Fibroblast of mammary gland (primary cell): Measurements from ENCODE around the gene BUD31.

ENCODE experiments used
- DNase-seq: peaks from one replicate; pipeline ENCODE4 v3.0.0-alpha.2; 2010; ENCODE audit warnings: low read depth
- H3K4me3 ChIP-seq: 2 replicates; pipeline ENCODE4 v1.5.1; 2011; ENCODE audit warnings: low read depth, mild to moderate bottlenecking, low read length, moderate library complexity; ENCODE audit not compliant: control insufficient read depth
- TF ChIP-seq, protein P1 (sequence below): conservative IDR thresholded peaks from 2 replicates; pipeline ENCODE4 v1.5.1; 2011; ENCODE audit warnings: low read depth, low read length, inconsistent platforms; ENCODE audit not compliant: control insufficient read depth, insufficient read depth

Gene BUD31

GRCh38 chr7:99455874-99456273, 47.1 kb downstream of the BUD31 start:
- TF ChIP-seq, protein P1, sequence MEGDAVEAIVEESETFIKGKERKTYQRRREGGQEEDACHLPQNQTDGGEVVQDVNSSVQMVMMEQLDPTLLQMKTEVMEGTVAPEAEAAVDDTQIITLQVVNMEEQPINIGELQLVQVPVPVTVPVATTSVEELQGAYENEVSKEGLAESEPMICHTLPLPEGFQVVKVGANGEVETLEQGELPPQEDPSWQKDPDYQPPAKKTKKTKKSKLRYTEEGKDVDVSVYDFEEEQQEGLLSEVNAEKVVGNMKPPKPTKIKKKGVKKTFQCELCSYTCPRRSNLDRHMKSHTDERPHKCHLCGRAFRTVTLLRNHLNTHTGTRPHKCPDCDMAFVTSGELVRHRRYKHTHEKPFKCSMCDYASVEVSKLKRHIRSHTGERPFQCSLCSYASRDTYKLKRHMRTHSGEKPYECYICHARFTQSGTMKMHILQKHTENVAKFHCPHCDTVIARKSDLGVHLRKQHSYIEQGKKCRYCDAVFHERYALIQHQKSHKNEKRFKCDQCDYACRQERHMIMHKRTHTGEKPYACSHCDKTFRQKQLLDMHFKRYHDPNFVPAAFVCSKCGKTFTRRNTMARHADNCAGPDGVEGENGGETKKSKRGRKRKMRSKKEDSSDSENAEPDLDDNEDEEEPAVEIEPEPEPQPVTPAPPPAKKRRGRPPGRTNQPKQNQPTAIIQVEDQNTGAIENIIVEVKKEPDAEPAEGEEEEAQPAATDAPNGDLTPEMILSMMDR, result no peak
- H3K4me3 ChIP-seq, result no peak overlapping the region
- DNase-seq, result no peak

GRCh38 chr7:99456288-99456687, 47.5 kb downstream of the BUD31 start:
- TF ChIP-seq, protein P1, result no peak
- no peak overlapping the region for H3K4me3 ChIP-seq
- DNase-seq, result no peak

GRCh38 chr7:99457050-99457649, 48.4 kb downstream of the BUD31 start:
- DNase-seq, result no peak
- no peak overlapping the region for H3K4me3 ChIP-seq
- TF ChIP-seq, protein P1, result no peak

DNA sequence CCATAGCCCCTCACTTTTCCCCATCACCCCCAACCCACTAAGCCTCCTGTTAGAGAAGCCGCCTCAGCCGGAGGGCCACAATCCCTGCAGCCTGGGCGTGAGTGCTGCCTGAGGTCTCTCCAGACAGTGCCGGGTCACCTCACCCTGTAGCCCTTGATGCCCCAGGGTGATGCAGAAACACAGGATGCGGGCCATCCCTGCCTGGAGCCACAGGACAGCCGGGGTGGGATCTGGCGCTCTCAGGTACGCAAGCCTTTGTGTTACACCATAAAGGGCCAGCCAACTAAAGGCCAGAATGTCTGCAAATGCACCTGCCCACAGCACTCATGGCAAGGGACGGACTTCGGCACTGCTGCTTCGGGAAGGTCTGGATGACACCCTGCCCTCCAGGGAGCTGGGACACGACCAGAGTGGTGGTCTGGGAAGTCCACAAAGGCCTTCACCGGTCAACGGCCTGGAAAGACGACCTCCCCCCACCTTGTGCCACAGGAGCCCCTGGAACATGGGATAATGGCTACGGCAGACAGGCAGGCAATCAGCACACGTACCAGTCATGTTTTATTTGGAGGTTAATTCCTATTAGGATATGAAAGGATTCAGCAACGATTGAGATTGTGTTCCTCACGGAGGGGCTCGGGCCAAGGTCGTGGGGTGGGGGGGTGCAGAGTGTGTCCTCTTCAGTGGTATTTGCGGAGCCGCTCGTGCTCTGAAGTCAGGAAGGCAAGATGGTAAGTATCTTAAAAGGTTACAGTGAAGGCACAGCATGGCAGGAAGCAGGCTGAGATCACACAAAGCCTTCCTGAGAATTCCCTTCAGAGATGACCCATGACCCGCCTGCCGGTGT, 49.1 kb downstream of the BUD31 start:
- H3K4me3 ChIP-seq, result no peak overlapping the region
- DNase-seq, result no peak
- TF ChIP-seq, protein P1, result no peak

DNA sequence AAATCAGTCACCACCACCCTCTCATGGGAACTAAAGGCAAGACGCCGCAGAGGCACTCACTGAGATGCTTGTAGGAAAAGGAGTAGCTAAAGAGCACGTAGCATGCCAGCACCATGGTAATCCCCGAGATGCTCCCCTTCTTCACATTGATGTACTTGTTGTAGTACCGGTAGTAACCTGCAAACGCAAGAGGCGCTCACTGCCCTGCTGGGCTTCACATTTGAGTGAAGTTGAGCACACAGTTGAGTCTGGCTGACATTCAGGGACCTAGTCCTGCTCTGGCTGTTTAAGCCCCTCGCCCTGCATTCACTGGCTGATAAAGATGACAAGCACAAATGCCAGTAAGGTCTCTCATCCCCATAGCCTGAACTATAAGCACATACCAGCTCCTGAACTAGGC, 50.3 kb downstream of the BUD31 start:
- TF ChIP-seq, protein P1, result peak; percentile 47
- H3K4me3 ChIP-seq, result no peak overlapping the region
- peak; percentile 44 for DNase-seq

GRCh38 chr7:99460651-99461050, 51.9 kb downstream of the BUD31 start:
- DNase-seq, result no peak
- no peak overlapping the region for H3K4me3 ChIP-seq
- TF ChIP-seq, protein P1, result no peak

- TF ChIP-seq, protein P1, result peak; percentile 9
- H3K4me3 ChIP-seq, result no peak overlapping the region
- DNase-seq, result no peak
Observed at GRCh38 chr7:99461221-99461620, 52.5 kb downstream of the BUD31 start.
